RWPE1 (cell line): ENCODE measurements around the gene NFATC4.

Experiments
- CTCF ChIA-PET: fragments of 350-600 bp; sonication (Branson Sonifier 250); formaldehyde crosslinking; extraction: SDS; loops from one replicate; lab custom pipeline; 2021; lab: Yijun Ruan, JAX
- POLR2A ChIA-PET: fragments of 400-600 bp; formaldehyde crosslinking; extraction: SDS; loops from one replicate; lab custom pipeline; 2020; ENCODE audit warnings: antibody characterized with exemption; ENCODE audit not compliant: low non-redundant PET; lab: Yijun Ruan, JAX
- DNase-seq: peaks from one replicate; pipeline ENCODE4 v3.0.0; 2012; ENCODE audit warnings: low spot score
- H3K27ac ChIP-seq: fragments of 450-650 bp; 2 replicates; pipeline ENCODE4 v1.5.1; 2017
- TF ChIP-seq, protein P1 (sequence below): fragments of 450-650 bp; conservative IDR thresholded peaks from 2 replicates; pipeline ENCODE4 v1.5.1; 2017; ENCODE audit warnings: low read depth, mild to moderate bottlenecking

NFATC4 gene

DNA sequence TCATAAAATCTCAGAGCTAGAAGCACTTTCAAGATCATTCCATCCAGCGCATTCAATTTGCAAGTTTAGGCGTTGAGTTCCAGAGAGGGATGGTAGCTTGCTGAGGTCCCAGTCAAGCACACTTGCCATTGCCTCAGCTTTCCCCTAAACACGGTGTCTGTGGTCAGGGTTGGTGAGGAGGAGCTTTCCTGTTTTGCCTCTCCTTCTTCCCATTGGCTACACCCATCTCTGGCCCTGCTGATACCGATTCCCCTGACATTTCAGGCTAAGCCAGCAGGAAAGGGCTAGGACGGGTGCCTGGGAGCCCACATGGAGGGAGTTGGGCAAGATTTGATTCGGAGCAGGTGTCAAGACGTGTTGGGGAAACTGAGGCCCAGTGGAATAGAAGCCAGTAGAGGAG is 9.1 kb downstream of the NFATC4 start:
- ChIA-PET CTCF (interaction anchor here (0.6 to 1.2 kb wide), 2 partner anchors 18 to 44 kb away, joined by 3 read pairs; no protein-coding TSS in a partner anchor), POLR2A (no interaction called here)
- H3K27ac ChIP-seq = no peak overlapping the region
- TF ChIP-seq, protein P1, sequence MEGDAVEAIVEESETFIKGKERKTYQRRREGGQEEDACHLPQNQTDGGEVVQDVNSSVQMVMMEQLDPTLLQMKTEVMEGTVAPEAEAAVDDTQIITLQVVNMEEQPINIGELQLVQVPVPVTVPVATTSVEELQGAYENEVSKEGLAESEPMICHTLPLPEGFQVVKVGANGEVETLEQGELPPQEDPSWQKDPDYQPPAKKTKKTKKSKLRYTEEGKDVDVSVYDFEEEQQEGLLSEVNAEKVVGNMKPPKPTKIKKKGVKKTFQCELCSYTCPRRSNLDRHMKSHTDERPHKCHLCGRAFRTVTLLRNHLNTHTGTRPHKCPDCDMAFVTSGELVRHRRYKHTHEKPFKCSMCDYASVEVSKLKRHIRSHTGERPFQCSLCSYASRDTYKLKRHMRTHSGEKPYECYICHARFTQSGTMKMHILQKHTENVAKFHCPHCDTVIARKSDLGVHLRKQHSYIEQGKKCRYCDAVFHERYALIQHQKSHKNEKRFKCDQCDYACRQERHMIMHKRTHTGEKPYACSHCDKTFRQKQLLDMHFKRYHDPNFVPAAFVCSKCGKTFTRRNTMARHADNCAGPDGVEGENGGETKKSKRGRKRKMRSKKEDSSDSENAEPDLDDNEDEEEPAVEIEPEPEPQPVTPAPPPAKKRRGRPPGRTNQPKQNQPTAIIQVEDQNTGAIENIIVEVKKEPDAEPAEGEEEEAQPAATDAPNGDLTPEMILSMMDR = no peak
- no peak for DNase-seq

DNA sequence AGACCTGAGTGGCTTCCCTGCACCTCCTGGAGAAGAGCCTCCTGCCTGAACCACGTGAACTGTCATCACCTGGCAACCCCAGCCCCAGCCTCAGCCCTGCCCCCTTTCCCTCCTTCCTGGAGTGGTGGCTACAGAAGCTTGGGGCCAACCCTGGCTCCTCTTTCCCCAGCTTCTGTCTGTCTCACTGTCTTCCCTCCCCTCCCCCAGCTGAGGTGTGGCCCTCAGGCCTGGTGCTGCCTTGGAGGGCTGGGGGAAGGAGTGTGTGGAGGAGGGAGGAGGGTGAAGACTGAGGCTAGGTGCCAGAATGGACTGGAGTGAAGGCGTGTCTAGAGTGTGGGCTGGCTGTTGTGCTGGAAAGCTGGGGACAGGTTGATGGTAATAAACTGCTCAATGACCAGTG is 9.7 kb downstream of the NFATC4 start:
- no peak for DNase-seq
- TF ChIP-seq, protein P1 = no peak
- ChIA-PET CTCF (interaction anchor here (0.6 to 1.0 kb wide), 3 partner anchors 18 to 54 kb away, joined by 3 to 5 read pairs (median 3); no protein-coding TSS in a partner anchor), POLR2A (no interaction called here)
- no peak overlapping the region for H3K27ac ChIP-seq

DNA sequence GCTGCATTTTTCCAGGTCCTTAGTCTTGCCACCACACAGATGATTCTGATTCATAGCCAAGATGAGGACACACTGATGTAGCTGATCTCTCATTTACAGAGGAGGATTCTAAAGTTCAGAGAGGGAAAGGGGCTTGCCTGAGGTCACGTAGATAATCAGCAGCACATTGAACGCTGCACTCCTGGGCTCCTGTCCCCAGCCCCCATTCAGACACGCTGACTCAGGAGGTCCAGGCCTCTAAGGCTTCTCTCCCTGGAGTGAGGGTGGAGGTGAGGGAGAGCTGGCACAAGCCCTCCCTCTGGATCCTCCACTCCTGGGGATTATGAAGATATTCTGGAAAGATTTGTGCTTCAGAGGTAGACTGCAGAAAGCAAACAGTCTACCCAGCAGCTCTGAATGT is 10.3 kb downstream of the NFATC4 start:
- no peak for DNase-seq
- POLR2A ChIA-PET = interaction anchor here (0.6 kb wide), 1 partner anchor 52 kb away, joined by 3 read pairs; the partner anchor contains the start of gene KHNYN
- TF ChIP-seq, protein P1 = no peak
- no peak overlapping the region for H3K27ac ChIP-seq
- CTCF ChIA-PET = interaction anchor here (0.5 to 1.0 kb wide), 2 partner anchors 21 to 53 kb away, joined by 3 read pairs; no protein-coding TSS in a partner anchor

DNA sequence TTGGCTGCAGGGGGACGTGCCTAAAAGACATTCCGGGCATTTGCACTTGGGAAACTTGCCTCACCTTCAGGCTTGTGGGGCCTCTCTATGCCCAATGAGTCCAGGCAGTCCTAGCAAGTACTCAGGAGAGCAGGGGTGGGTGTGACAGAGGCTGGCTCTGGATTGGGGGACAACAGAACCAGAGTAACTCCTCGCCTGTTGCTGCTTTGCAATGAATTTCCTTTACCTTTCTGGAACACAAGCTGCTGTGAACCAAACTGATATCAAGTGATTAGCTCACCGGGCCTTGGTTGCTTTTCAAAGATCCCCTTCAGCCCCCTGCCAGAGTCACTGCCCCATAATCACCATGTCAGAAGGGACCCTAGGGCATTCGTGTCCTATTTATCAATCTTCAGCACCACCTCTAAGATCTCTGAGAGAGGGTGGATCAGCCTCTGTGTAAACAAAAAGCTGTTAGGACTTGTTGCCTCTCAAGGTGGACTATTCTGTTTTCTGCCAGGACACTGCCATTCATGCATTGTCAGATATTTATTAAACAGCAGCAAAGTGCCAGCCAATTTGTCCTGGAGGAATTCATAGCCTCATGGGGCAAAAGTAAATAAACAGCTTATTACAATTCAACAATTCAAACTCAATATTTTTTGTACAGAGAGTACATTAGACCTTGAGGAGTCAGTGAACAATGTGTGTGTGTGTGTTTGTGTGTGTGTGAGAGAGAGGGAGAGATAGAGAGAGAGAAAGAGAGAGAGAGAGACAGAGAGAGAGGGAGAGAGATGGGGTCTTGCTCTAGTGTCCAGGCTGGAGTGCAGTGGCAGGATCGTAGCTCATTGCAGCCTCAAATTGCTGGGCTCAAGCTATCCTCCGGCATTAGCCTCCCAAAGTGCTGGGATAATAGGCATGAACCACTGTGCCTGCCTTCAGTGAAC is 11.3 kb downstream of the NFATC4 start:
- no peak overlapping the region for H3K27ac ChIP-seq
- ChIA-PET CTCF (no interaction called here), POLR2A (no interaction called here)
- TF ChIP-seq, protein P1 = no peak
- no peak for DNase-seq

DNA sequence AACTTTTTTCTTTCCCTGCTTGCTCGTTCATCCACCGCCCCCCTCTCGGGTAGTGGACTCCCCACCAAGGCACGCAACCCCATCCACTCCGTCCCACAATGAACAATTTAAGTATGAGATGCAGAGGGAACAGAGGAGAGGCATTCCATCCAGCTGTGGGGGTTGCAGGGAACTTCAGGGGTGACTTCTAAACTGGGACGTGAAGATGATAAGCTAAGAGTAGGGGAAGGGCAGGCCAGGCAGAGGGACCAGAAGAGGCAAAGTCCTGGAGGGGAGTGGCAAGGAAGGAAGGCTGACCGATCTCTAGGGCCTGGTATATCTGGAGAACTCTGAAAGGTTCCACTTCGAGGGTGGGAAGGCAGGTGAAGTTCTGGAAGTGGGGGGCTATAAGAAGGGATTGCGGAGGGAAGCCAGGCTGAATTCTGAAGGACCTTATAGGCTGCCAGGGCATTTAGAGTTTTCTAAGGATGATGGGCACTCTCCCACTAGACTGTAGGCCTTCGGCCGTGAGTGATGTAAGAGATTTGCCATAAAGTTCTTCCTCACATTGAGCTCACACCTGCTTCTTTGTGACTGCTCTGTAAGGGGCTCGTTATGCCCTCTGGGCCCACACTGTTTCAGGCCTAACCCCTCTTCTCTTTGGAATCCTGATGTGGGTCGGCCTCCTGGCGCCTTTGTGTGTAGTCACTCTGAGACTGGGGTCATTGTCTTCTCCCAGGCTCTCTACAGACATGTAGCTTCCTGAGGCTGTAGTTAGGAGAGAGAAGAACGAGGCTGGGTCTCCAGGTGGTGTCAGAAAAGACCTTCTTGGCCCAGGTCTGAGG is 12.1 kb downstream of the NFATC4 start:
- ChIA-PET CTCF (no interaction called here), POLR2A (no interaction called here)
- DNase-seq = no peak
- TF ChIP-seq, protein P1 = no peak
- H3K27ac ChIP-seq = no peak overlapping the region
